Measurements from ENCODE around the gene RAE1. TPM values are rescaled to one million over a fixed set of nuclear protein-coding genes. Genes with fewer than 3 reads are reported as not detected.
A peak's percentile ranks its signal among the peaks of the same experiment; 100 is the strongest.

Gene RAE1
- total RNA-seq, 2 experiments from 2014 or later: 33.7 to 38.2 TPM

DNA sequence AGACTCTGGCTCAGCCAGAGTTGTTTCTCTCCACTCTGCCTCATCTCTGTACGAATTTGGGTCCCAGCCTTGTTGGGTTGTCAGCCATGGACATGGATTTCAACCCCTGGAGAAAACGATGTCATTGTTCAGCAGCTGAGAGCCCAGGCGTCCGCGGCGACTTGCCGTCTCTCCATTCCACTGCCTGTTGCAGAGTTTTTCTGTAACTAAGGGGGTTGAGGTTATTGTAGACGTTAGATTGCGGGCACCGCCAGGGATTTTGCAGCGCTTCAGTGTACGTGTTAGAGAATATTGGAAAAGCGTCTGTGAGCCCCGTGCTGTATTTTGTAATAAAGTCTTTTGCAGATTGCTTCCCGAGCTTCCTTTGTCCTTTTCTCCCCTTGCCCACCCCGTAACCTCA, 27.1 kb downstream of the RAE1 start:
- Mint-ChIP-seq H3K27ac (peak overlapping the region; percentile 8), H3K4me3 (no peak overlapping the region), H3K9me3 (no peaks in the 10 kb centered on the region), H3K4me1 (ENCODE audit: low read depth) (peaks cover 44% of the 10 kb centered on the region), H3K36me3 (peaks cover 46% of the 10 kb centered on the region), H3K27me3 (no peaks in the 10 kb centered on the region)
- intact Hi-C loops (cut with micrococcal nuclease): no loop called here
- ChIA-PET CTCF (interaction anchor here (2.4 kb wide), 1 partner anchor 121 kb away, joined by 7 read pairs; no protein-coding TSS in a partner anchor), POLR2A (no interaction called here)
- DNase-seq: no peak

DNA sequence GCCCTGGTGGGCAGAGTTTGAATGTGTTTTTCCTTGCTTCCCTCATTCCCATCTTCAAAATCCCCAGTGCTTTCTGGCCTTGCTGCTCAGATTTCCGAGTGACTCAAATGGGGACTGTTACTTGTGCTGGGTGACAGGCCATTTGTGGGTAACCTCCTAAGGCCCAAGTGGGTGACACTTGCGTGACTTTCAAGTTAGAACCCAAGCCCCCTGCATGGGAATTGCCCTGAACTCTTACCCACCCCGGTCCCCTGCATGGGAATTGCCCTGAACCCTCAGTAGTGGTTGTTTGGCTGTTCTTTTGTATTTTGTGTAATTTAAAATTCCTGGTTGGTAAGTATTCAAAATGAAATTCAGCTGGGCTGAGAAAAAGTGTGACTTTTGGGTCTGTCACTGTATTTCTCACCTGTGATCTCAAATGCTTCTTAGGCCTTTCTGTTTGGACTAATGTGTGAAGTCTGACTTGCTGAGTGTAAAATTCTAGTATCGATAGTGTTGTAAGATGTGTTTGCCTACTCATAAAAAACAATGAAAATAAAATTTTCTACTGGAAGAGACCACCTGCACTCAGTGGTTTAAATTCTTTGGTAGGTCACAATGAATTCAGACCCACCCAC, 27.7 kb downstream of the RAE1 start:
- Mint-ChIP-seq H3K4me1 (ENCODE audit: low read depth) (peaks cover 38% of the 10 kb centered on the region), H3K27ac (peak overlapping the region; percentile 76), H3K36me3 (peaks cover 41% of the 10 kb centered on the region), H3K9me3 (no peaks in the 10 kb centered on the region), H3K27me3 (no peaks in the 10 kb centered on the region), H3K4me3 (no peak overlapping the region)
- DNase-seq: no peak
- POLR2A ChIA-PET: interaction anchor here (1.7 kb wide), 1 partner anchor 12 kb away, joined by 7 read pairs; no protein-coding TSS in a partner anchor
- intact Hi-C loops (cut with micrococcal nuclease): no loop called here
- CTCF ChIA-PET: interaction anchor here (2.2 to 5.3 kb wide), 5 partner anchors 12 to 120 kb away, joined by 7 to 45 read pairs (median 36); partner anchors contain the start of gene RBM38

DNA sequence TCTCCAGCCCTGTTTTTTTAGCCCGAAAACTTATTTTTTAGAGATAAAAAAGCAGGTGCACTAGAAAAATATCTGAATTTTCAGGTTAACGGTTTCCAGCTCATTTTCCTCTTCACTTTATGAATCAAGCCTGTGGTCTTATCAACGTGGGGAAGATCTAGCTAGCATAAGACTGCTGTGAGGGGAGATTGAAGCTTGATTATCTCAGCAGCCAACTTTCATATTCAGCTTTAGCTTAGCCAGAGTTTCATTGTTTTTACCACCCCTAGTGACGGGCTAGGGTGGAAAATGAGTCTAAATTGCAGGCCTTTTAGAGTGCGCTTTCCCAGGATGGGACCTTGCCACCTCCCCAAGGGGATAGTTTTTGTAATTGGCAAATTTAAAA, 28.2 kb downstream of the RAE1 start:
- Mint-ChIP-seq H3K27ac (peak overlapping the region; percentile 76), H3K27me3 (no peaks in the 10 kb centered on the region), H3K36me3 (peaks cover 36% of the 10 kb centered on the region), H3K4me1 (ENCODE audit: low read depth) (peaks cover 35% of the 10 kb centered on the region), H3K9me3 (no peaks in the 10 kb centered on the region), H3K4me3 (no peak overlapping the region)
- POLR2A ChIA-PET: interaction anchor here (1.2 to 1.7 kb wide), 2 partner anchors 10 to 11 kb away, joined by 4 to 7 read pairs; no protein-coding TSS in a partner anchor
- no peak for DNase-seq
- CTCF ChIA-PET: interaction anchor here (2.2 to 5.3 kb wide), 5 partner anchors 12 to 120 kb away, joined by 7 to 45 read pairs (median 36); partner anchors contain the start of gene RBM38
- intact Hi-C loops (cut with micrococcal nuclease): no loop called here

DNA sequence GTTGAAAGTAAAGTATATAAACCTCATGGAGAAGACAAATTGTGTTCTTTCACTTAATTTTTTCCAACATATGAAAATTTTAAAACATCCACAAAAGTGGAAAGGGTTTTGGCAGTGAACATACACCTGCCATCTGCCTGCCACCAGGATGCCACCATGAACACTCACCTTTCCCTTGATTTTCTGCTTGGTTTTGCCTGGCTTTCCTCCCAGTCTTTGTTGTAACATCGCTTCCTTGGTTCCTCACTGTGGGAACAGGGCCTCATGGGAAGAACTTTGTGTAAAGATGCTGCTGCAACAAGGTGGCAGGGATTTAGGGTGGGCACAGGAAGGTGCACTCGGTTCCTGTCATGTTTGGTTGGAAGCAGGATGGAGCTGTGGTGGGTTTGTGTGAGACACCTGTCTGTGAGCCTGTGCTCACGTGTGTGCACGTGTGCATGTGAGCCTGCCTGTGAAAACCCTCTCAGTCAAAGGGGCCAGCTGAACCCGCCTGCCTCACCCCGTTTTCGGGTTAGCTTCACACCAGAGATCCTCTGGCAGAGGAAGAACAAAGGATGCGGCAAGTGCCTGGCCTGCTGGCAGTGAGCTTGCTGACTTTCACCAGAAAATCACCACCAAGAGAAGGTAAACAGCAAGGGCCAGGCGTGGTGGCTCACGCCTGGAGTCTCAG, 29.2 kb downstream of the RAE1 start:
- Mint-ChIP-seq H3K27me3 (no peaks in the 10 kb centered on the region), H3K27ac (peak overlapping the region; percentile 76), H3K9me3 (no peaks in the 10 kb centered on the region), H3K4me1 (ENCODE audit: low read depth) (peaks cover 32% of the 10 kb centered on the region), H3K4me3 (no peak overlapping the region), H3K36me3 (peaks cover 28% of the 10 kb centered on the region)
- ChIA-PET CTCF (interaction anchor here (0.8 to 5.3 kb wide), 5 partner anchors 11 to 1271 kb away, joined by 3 to 45 read pairs (median 36); partner anchors contain the start of genes RBM38 and STX16), POLR2A (interaction anchor here (1.2 to 1.7 kb wide), 2 partner anchors 9 to 10 kb away, joined by 4 to 7 read pairs; no protein-coding TSS in a partner anchor)
- intact Hi-C loops (cut with micrococcal nuclease): loop anchor here (10.0 kb wide), 1 partner anchor 215 kb away; no protein-coding TSS in a partner anchor
- peak; percentile 6 for DNase-seq

DNA sequence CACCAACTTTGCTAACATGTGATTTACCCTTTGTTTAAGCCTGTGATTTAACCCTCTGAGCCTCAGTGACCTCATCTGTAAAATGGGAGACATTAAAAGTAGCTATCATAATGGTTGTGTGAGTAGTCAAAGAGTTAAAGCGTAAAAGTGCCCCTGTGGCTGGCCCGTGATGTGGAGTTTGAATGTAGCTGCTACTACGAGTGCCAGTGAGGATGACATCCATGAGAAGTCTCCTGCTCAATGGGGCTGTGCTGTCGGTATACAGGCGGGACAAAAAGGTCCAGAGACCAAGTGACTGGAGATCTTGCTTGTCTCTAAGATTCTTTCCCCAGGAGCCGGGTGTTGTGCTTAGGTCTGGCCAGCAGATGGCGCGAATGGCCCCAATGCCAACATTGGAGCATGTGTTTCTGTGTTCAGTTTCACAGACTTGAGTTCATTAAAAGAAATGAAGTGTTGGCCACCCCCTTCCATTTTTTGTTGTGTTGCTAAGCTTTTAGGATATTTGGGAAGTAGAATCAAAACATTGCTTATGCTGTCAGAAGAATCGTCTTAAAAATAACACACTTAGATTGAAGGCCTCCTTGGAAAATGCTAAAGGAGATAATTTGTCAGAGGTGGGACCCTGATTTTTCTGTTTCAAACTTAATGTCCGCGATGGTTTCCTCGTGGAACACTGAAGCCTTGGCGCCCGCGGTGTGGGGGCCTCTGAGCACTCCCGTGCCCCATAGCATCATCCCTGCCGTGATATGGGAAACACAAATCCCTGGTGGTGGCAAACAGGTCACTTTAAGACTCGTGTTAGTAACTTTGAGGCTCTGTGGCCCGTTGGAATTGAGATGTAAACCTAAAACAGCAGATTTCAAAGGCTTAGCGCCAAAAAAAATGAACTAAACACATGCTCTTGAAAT, 30.8 kb downstream of the RAE1 start:
- ChIA-PET CTCF (interaction anchor here (0.6 to 5.3 kb wide), 21 partner anchors 9 to 125 kb away, joined by 3 to 45 read pairs (median 3); partner anchors contain the start of gene RBM38), POLR2A (no interaction called here)
- Mint-ChIP-seq H3K27me3 (no peaks in the 10 kb centered on the region), H3K9me3 (no peaks in the 10 kb centered on the region), H3K27ac (no peak overlapping the region), H3K4me3 (no peak overlapping the region), H3K36me3 (peaks cover 15% of the 10 kb centered on the region), H3K4me1 (ENCODE audit: low read depth) (peaks cover 32% of the 10 kb centered on the region)
- intact Hi-C loops (cut with micrococcal nuclease): loop anchor here (1.0 to 10.0 kb wide), 2 partner anchors 113 to 213 kb away; no protein-coding TSS in a partner anchor
- DNase-seq: peak; percentile 90

DNA sequence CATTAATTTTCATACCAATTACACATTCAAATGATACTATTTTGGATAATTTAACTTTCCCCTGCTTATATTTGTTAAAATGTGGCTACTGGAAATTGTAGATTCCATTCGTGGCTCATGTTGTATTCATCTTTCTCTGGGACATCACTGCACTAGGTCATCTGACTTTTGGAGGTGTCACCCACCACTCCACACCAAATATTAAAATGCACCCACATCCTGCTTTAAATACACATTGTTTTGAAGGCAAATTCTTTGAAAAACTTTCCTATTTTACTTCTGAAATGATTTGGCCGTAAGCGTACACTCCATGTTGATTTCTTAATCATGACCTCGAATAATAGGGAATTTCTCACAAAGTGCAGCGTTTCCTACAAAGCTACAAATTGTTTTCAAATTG, 31.5 kb downstream of the RAE1 start:
- no peak overlapping the region for H3K4me3 Mint-ChIP-seq
- POLR2A ChIA-PET: no interaction called here
- CTCF ChIA-PET: interaction anchor here (0.6 to 5.3 kb wide), 18 partner anchors 8 to 124 kb away, joined by 3 to 45 read pairs (median 4); partner anchors contain the start of gene RBM38
- DNase-seq: no peak
- H3K27ac Mint-ChIP-seq: peak overlapping the region; percentile 75
- H3K36me3 Mint-ChIP-seq: peaks cover 8% of the 10 kb centered on the region
- H3K9me3 Mint-ChIP-seq: no peaks in the 10 kb centered on the region
- no peaks in the 10 kb centered on the region for H3K27me3 Mint-ChIP-seq
- peaks cover 32% of the 10 kb centered on the region for H3K4me1 Mint-ChIP-seq (ENCODE audit: low read depth)
- intact Hi-C loops (cut with micrococcal nuclease): loop anchor here (10.0 kb wide), 1 partner anchor 212 kb away; no protein-coding TSS in a partner anchor

DNA sequence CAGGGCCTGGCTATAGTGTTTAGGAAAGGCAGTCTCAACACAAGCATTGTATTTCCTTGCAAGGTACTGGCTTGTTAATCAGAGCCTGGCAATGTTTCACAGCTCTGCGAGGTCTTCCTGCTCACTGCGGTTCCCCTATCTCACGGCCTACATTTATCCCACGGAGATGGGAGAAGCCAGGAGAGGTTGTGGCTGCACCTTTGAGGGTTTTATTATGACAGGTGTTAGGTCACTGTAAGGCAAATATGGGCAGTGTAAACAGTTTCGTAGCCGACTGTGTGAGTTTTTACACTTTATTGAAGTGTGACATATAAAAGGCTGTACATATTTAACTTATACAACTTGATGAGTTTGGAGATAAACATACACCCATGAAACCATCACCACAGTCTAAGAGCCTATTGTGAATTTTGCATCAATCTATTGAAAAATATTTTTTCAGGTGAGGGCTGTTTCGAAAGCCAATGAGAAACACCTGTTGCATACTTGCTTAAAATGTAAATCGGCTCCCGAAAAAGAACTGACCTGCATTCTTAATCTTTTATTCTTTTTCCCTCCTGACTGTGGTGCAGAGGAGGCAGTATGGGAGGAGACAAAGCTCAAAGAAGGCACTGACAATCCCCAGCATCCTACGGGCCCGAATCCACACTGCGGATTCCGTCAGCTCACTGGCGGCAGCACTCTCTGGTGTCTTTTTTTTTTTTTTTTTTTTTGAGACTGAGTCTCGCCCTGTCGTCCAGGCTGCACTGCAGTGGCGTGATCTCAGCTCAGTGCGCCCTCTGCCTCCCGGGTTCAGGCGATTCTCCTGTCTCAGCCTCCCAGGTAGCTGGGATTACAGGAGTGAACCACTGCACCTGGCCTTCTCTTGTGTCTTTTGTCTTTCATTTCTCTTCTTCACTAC, 32.6 kb downstream of the RAE1 start:
- ChIA-PET CTCF (interaction anchor here (0.8 to 5.3 kb wide), 8 partner anchors 14 to 833 kb away, joined by 3 to 40 read pairs (median 6); no protein-coding TSS in a partner anchor), POLR2A (interaction anchor here (1.3 kb wide), 1 partner anchor 15 kb away, joined by 5 read pairs; no protein-coding TSS in a partner anchor)
- intact Hi-C loops (cut with micrococcal nuclease): loop anchor here (10.0 kb wide), 1 partner anchor 211 kb away; no protein-coding TSS in a partner anchor
- H3K36me3 Mint-ChIP-seq: peaks cover 4% of the 10 kb centered on the region
- H3K4me1 Mint-ChIP-seq (ENCODE audit: low read depth): peaks cover 25% of the 10 kb centered on the region
- H3K27me3 Mint-ChIP-seq: no peaks in the 10 kb centered on the region
- H3K4me3 Mint-ChIP-seq: no peak overlapping the region
- DNase-seq: no peak
- H3K9me3 Mint-ChIP-seq: no peaks in the 10 kb centered on the region
- no peak overlapping the region for H3K27ac Mint-ChIP-seq

DNA sequence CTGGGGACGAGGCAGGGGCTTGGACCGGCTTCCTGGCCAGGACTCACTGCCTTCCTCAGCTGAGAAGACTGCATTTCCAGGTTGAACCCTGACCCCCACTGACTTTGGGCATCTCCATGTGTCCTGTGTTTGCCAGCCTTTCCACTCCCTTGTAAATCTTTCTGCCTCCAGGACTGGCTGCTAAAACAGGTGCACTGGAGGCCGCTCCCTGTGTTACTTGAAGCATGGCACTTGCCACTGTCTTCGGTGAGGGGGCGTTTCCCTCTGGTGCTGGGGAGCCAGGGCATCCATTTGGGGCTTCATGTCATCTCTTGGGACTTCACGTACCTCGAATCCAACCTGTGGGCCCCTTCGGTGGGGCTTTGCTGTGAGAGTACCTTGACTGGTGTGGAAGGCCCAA, 33.4 kb downstream of the RAE1 start:
- ChIA-PET POLR2A (no interaction called here), CTCF (interaction anchor here (0.9 to 2.5 kb wide), 3 partner anchors 15 to 834 kb away, joined by 3 to 9 read pairs (median 3); no protein-coding TSS in a partner anchor)
- Mint-ChIP-seq H3K27me3 (no peaks in the 10 kb centered on the region), H3K9me3 (no peaks in the 10 kb centered on the region), H3K4me1 (ENCODE audit: low read depth) (peaks cover 19% of the 10 kb centered on the region), H3K36me3 (peaks cover 4% of the 10 kb centered on the region), H3K4me3 (no peak overlapping the region), H3K27ac (no peak overlapping the region)
- intact Hi-C loops (cut with micrococcal nuclease): loop anchor here (10.0 kb wide), 1 partner anchor 210 kb away; no protein-coding TSS in a partner anchor
- DNase-seq: no peak

DNA sequence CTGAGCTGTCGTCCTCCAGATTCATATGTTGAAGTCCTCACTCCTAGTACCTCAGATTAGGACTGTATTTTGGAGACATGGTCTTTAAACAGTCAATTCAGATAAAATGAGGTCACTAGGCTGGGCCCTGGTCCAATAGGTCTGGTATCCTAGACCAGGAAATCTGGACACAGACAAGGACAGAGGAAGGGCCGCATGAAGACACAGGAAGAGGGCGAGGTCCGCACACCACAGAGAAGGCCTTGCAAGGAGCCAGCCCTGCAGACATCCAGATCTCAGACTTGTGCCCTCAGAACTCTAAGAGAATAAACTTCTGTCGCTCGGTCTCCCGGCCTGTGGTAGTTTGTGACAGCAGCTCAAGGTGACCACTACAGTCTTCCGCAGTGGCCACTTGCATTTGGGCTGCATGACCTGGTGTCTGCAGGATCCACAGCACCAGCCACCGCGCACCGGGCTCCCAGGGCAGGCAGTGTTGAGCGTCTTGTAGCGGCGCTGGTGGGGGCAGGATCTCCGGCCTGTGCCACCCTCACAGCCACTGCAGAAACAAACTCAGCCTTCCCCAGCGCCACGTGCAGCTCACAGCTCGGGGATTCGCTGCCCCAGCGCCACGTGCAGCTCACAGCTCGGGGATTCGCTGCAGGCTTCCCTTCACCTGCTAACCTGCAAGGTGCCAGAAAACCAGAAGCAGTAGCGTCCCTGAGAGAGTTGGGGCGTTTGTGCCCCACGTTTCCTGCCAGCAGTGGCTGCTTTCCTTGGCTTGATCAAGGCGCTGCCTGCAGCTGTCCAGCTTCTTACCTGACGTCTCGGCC, 34.1 kb downstream of the RAE1 start:
- ChIA-PET POLR2A (no interaction called here), CTCF (interaction anchor here (1.5 to 2.5 kb wide), 2 partner anchors 111 to 114 kb away, joined by 5 to 9 read pairs; no protein-coding TSS in a partner anchor)
- H3K9me3 Mint-ChIP-seq: no peaks in the 10 kb centered on the region
- H3K4me3 Mint-ChIP-seq: no peak overlapping the region
- intact Hi-C loops (cut with micrococcal nuclease): loop anchor here (5.0 to 10.0 kb wide), 2 partner anchors 210 to 847 kb away; no protein-coding TSS in a partner anchor
- no peaks in the 10 kb centered on the region for H3K36me3 Mint-ChIP-seq
- no peak for DNase-seq
- H3K4me1 Mint-ChIP-seq (ENCODE audit: low read depth): peaks cover 19% of the 10 kb centered on the region
- no peaks in the 10 kb centered on the region for H3K27me3 Mint-ChIP-seq
- H3K27ac Mint-ChIP-seq: no peak overlapping the region

DNA sequence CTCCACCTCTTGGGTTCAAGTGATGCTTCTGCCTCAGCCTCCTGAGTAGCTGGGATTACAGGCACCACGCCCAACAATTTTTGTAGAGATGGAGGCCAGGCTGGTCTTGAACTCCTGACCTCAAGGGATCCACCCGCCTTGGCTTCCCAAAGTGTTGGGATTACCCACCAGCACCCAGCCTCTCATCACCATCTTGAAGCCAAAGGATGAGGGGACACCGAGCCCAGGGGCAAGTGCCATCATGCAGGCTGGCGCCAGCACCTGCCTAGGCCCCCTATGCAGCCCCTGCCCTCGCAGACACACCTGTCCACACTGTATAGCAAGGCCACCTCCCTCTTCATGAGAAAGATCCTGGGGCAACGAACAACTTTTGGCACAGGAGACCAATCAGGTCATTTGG, 34.9 kb downstream of the RAE1 start:
- DNase-seq: no peak
- Mint-ChIP-seq H3K4me1 (ENCODE audit: low read depth) (peaks cover 22% of the 10 kb centered on the region), H3K27me3 (no peaks in the 10 kb centered on the region), H3K9me3 (no peaks in the 10 kb centered on the region), H3K36me3 (peaks cover 1% of the 10 kb centered on the region), H3K27ac (no peak overlapping the region), H3K4me3 (no peak overlapping the region)
- ChIA-PET CTCF (interaction anchor here (1.5 to 2.5 kb wide), 2 partner anchors 110 to 113 kb away, joined by 5 to 9 read pairs; no protein-coding TSS in a partner anchor), POLR2A (no interaction called here)
- intact Hi-C loops (cut with micrococcal nuclease): loop anchor here (5.0 to 10.0 kb wide), 2 partner anchors 209 to 846 kb away; no protein-coding TSS in a partner anchor

Measured in activated CD4-positive, alpha-beta memory T cell treated with anti-CD3 and anti-CD28 coated beads for 36 hours (primary cell).